ENCODE data around the gene JCAD.

DNA sequence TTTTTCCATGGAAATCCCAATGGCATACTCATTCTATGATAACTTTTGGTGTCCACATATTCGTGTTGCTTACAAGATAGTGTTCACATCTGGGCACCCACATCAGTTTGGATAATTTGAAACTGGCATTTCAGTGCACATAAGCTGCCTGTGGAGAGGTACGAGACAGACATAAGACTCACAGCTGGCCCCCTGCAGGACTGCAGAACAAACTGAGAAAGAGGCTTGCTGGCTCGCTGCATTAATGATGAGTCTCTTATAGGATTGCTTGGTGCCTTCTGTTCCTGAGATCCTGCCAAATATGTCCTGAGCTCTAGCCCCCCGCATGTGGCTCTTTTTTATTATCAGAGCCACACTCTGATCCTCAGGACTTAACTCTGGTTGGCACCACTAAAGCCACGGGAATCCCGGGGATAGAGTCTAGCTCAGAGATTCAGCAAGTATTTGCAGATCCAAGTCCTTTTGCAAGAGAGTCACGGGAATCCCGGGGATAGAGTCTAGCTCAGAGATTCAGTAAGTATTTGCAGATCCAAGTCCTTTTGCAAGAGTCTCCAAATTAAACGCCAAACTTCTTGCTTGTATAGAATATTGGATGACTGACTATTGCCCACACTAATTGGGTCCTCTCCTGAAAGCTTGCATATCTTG is 34.0 kb upstream of the JCAD start:
- TF ChIP-seq POLR2A (IDR thresholded peaks at IDR 0.05), result no peak
- TF ChIP-seq, protein P1, sequence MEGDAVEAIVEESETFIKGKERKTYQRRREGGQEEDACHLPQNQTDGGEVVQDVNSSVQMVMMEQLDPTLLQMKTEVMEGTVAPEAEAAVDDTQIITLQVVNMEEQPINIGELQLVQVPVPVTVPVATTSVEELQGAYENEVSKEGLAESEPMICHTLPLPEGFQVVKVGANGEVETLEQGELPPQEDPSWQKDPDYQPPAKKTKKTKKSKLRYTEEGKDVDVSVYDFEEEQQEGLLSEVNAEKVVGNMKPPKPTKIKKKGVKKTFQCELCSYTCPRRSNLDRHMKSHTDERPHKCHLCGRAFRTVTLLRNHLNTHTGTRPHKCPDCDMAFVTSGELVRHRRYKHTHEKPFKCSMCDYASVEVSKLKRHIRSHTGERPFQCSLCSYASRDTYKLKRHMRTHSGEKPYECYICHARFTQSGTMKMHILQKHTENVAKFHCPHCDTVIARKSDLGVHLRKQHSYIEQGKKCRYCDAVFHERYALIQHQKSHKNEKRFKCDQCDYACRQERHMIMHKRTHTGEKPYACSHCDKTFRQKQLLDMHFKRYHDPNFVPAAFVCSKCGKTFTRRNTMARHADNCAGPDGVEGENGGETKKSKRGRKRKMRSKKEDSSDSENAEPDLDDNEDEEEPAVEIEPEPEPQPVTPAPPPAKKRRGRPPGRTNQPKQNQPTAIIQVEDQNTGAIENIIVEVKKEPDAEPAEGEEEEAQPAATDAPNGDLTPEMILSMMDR (IDR thresholded peaks at IDR 0.05), result no peak

Data from adrenal gland (tissue), 5 donors.